ENCODE measurements around the gene TRIM69. TPM values are rescaled to one million over a fixed set of nuclear protein-coding genes. Genes with fewer than 3 reads are reported as not detected.
"Not testable (repeated sequence)": the region's sequence is repeated elsewhere in the genome, so short reads cannot be mapped to it uniquely, and the experiment has no call there.

Gene TRIM69
- total RNA-seq, 1 donor from 2014 or later: 12.1 TPM

DNA sequence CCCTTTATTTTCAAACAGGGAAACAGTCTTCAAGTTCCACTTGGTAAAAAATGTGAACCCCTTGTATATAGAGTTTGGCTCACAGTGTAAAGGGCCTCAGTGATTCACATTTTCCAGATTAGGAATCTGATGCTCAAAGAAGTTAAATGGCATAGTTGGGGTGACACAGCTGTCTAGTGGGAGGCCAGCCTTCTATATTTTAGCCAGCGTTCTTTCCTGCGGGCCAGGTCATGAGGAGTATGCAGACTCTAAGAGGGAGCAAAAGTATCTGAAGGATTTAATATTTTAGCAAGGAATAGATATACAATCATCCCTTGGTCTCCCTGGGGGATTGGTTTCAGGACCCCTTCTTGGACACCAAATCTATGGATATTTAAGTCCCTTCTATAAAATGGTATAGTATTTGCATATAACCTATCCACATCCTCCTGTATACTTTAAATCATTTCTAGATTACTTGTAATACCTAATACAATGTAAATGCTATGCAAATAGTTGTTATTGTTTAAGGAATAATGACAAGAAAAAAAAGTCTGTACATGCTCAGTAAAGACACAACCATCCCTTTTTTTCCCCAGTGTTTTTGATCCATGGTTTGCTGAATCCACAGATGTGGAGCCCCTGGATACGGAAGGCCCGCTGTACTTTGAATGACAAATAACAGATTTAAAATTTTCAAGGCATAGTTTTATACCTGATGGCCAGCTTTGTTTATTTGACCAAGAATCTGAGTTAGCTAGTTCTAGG, 18.0 kb upstream of the TRIM69 start:
- Mint-ChIP-seq H3K9me3 (ENCODE audit: low read depth) (no peaks in the 10 kb centered on the region), H3K4me3 (ENCODE audit: low read depth) (no peak overlapping the region), H3K4me1 (ENCODE audit: low read depth) (no peaks in the 10 kb centered on the region), H3K27me3 (peaks cover 2% of the 10 kb centered on the region), H3K27ac (no peak overlapping the region), H3K36me3 (ENCODE audit: insufficient read depth) (peaks cover 7% of the 10 kb centered on the region)
- TF ChIP-seq CTCF (IDR thresholded peaks at IDR 0.05; ENCODE audit: unreplicated experiment): no peak
- DNase-seq (ENCODE audit: low spot score, unreplicated experiment): no peak

GRCh38 chr15:44718927-44719292, 17.4 kb upstream of the TRIM69 start:
- no peak overlapping the region for H3K4me3 Mint-ChIP-seq (ENCODE audit: low read depth)
- no peak for TF ChIP-seq CTCF (IDR thresholded peaks at IDR 0.05; ENCODE audit: unreplicated experiment)
- DNase-seq (ENCODE audit: low spot score, unreplicated experiment): no peak
- no peaks in the 10 kb centered on the region for H3K9me3 Mint-ChIP-seq (ENCODE audit: low read depth)
- no peaks in the 10 kb centered on the region for H3K27me3 Mint-ChIP-seq
- no peaks in the 10 kb centered on the region for H3K4me1 Mint-ChIP-seq (ENCODE audit: low read depth)
- no peak overlapping the region for H3K27ac Mint-ChIP-seq
- H3K36me3 Mint-ChIP-seq (ENCODE audit: insufficient read depth): peaks cover 7% of the 10 kb centered on the region

DNA sequence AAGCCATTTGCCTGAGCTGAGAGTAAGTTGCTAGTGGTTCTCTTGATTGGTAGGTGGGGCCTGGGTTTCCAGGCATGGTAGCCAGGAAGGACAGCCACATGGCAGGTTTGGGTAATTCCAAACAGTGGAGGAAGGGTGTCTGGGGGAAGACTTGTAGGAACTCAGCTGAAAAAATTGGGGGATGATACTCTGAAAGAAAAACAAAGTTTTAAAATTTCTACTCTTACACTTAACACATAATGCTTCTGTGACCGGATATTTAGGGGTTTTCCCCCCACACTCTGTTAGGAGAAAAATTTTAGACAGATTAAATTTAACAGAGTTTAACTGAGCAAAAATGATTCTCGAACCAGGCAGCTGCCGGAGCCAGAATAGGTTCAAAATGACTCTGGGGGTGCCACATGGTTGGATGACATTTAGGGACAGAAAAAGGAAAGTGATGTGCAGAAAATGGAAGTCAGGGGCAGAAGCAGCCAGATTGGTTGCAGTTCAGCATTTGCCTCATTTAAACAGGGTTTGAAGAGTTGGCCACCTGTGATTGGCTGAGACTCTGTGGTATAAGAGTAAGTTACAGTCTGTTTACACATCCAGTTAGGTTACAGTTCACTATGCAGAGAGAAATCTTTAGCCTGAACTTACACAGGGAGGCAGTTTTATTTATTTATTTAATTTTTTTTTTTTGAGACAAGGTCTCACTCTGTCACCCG, 16.9 kb upstream of the TRIM69 start:
- H3K27me3 Mint-ChIP-seq: no peaks in the 10 kb centered on the region

DNA sequence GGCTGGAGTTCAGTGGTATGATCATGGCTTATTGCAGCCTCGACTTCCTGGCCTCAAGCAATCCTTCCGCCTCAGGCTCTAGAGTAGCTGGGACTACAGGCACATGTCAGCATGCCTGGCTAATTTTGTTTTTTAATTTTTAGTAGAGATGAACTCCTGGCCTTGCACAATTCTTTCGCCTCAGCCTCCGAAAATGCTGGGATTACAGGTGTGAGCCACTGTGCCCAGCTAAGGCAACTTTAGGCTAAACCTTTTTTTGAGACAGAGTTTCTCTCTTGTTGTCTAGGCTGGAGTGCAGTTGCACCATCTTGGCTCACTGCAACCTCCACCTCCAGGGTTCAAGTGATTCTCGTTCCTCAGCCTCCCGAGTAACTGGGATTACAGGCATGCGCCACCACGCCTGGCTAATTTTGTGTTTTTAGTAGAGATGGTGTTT, 16.3 kb upstream of the TRIM69 start:
- not testable (repeated sequence) for DNase-seq (ENCODE audit: low spot score, unreplicated experiment); H3K4me3 Mint-ChIP-seq (ENCODE audit: low read depth); H3K36me3 Mint-ChIP-seq (ENCODE audit: insufficient read depth); H3K27me3 Mint-ChIP-seq; H3K9me3 Mint-ChIP-seq (ENCODE audit: low read depth); H3K4me1 Mint-ChIP-seq (ENCODE audit: low read depth); H3K27ac Mint-ChIP-seq

More for the DNA sequence above, 16.9 kb upstream of the TRIM69 start:
- H3K4me3 Mint-ChIP-seq (ENCODE audit: low read depth): no peak overlapping the region
- no peak for TF ChIP-seq CTCF (IDR thresholded peaks at IDR 0.05; ENCODE audit: unreplicated experiment)
- no peak for DNase-seq (ENCODE audit: low spot score, unreplicated experiment)
- peaks cover 7% of the 10 kb centered on the region for H3K36me3 Mint-ChIP-seq (ENCODE audit: insufficient read depth)
- no peaks in the 10 kb centered on the region for H3K9me3 Mint-ChIP-seq (ENCODE audit: low read depth)
- H3K4me1 Mint-ChIP-seq (ENCODE audit: low read depth): no peaks in the 10 kb centered on the region
- no peak overlapping the region for H3K27ac Mint-ChIP-seq

- H3K27me3 Mint-ChIP-seq: no peaks in the 10 kb centered on the region
These were observed 15.7 kb upstream of the TRIM69 start for GRCh38 chr15:44720460-44721176.

More at GRCh38 chr15:44720460-44721176, 15.7 kb upstream of the TRIM69 start:
- TF ChIP-seq CTCF (IDR thresholded peaks at IDR 0.05; ENCODE audit: unreplicated experiment): no peak
- Mint-ChIP-seq H3K36me3 (ENCODE audit: insufficient read depth) (peaks cover 7% of the 10 kb centered on the region), H3K9me3 (ENCODE audit: low read depth) (no peaks in the 10 kb centered on the region), H3K27ac (no peak overlapping the region), H3K4me1 (ENCODE audit: low read depth) (no peaks in the 10 kb centered on the region), H3K4me3 (ENCODE audit: low read depth) (no peak overlapping the region)
- no peak for DNase-seq (ENCODE audit: low spot score, unreplicated experiment)
